ENCODE results near the gene MOV10. TPM values are rescaled to one million over a fixed set of nuclear protein-coding genes. Genes with fewer than 3 reads are reported as not detected.

Gene MOV10
- total and polyA plus RNA-seq, 2 donors, result 33.6 to 62.9 TPM

DNA sequence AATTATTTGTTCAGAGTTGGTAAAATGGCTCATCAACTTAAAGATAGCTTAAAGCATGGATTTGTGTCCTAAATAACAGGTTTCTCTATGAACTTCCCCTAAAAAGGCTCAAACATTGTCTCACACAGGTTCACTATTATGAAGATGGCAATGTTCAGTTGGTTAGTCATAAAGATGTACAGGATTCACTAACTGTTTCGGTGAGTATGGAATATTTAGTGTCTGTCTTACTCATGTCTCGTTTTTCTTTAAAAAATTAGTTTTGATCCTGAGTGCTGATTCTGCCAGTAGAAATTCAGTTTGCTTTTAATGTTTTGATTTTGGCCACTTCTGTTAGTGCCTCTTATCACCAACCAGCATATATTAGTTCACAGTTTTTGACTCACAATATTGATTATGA, 7.5 kb upstream of the MOV10 start:
- H3K27ac ChIP-seq (ENCODE audit: low read depth in 1 of 2, low read length in 1 of 2), result no peak overlapping the region
- WGBS, result 94% methylated on average over 2 of the region's 2 CpGs
- H3K36me3 ChIP-seq (ENCODE audit: control insufficient read depth in 2 of 2, insufficient read depth in 2 of 2, low read length in 1 of 2), result peaks cover 28 to 83% of the 10 kb centered on the region in 2 donors
- no peak for DNase-seq (ENCODE audit: low read depth in 6 of 9, low spot score in 9 of 9)
- H3K27me3 ChIP-seq (ENCODE audit: control insufficient read depth in 2 of 2, insufficient read depth in 1 of 2, low read length in 1 of 2), result no peaks in the 10 kb centered on the region
- no peak overlapping the region for H3K4me3 ChIP-seq (ENCODE audit: low read length in 2 of 2)
- no peaks in the 10 kb centered on the region for H3K4me1 ChIP-seq (ENCODE audit: control insufficient read depth in 2 of 2, insufficient read depth in 2 of 2, low read length in 2 of 2)
- H3K9me3 ChIP-seq (ENCODE audit: control insufficient read depth in 2 of 2, insufficient read depth in 1 of 2, low read length in 1 of 2), result no peaks in the 10 kb centered on the region

DNA sequence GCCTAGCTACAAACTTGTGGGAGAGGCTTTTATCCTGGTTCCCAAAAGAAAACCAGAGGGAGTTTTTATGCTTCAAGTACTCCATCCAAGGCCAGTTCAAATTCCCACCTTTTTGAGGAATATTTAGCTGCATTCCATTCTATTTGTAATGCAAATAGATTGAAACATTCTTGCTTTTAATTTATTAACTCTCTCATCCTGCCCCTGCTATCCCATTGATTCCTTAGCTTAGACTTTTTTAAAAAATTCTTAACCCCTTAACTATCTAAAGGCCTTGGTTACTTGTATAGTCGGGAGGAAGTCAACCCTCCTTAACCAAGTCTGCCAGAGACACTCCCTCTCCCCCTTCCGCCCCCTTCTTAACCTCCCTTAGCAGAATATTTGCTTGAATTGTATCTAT, 2.5 kb upstream of the MOV10 start:
- 96% methylated on average over 2 of the region's 2 CpGs for WGBS
- DNase-seq (ENCODE audit: low read depth in 6 of 9, low spot score in 9 of 9), result no peak
- no peaks in the 10 kb centered on the region for H3K9me3 ChIP-seq (ENCODE audit: control insufficient read depth in 2 of 2, insufficient read depth in 1 of 2, low read length in 1 of 2)
- H3K27me3 ChIP-seq (ENCODE audit: control insufficient read depth in 2 of 2, insufficient read depth in 1 of 2, low read length in 1 of 2), result no peaks in the 10 kb centered on the region
- H3K27ac ChIP-seq (ENCODE audit: low read depth in 1 of 2, low read length in 1 of 2), result no peak overlapping the region
- peaks cover 9 to 43% of the 10 kb centered on the region in 2 donors for H3K36me3 ChIP-seq (ENCODE audit: control insufficient read depth in 2 of 2, insufficient read depth in 2 of 2, low read length in 1 of 2)
- H3K4me1 ChIP-seq (ENCODE audit: control insufficient read depth in 2 of 2, insufficient read depth in 2 of 2, low read length in 2 of 2), result peaks cover 3 to 18% of the 10 kb centered on the region in 2 donors
- no peak overlapping the region for H3K4me3 ChIP-seq (ENCODE audit: low read length in 2 of 2)

- 95% methylated on average over 1 of the region's 1 CpG for WGBS
- Histone ChIP-seq H3K27me3 (ENCODE audit: control insufficient read depth in 2 of 2, insufficient read depth in 1 of 2, low read length in 1 of 2) (no peaks in the 10 kb centered on the region), H3K4me3 (ENCODE audit: low read length in 2 of 2) (no peak overlapping the region), H3K36me3 (ENCODE audit: control insufficient read depth in 2 of 2, insufficient read depth in 2 of 2, low read length in 1 of 2) (peaks cover 6 to 35% of the 10 kb centered on the region in 2 donors), H3K9me3 (ENCODE audit: control insufficient read depth in 2 of 2, insufficient read depth in 1 of 2, low read length in 1 of 2) (no peaks in the 10 kb centered on the region), H3K4me1 (ENCODE audit: control insufficient read depth in 2 of 2, insufficient read depth in 2 of 2, low read length in 2 of 2) (peaks cover 3 to 18% of the 10 kb centered on the region in 2 donors), H3K27ac (ENCODE audit: low read depth in 1 of 2, low read length in 1 of 2) (no peak overlapping the region)
- DNase-seq (ENCODE audit: low read depth in 6 of 9, low spot score in 9 of 9), result no peak
These were observed 1.6 kb upstream of the MOV10 start for GRCh38 chr1:112672842-112673241.

DNA sequence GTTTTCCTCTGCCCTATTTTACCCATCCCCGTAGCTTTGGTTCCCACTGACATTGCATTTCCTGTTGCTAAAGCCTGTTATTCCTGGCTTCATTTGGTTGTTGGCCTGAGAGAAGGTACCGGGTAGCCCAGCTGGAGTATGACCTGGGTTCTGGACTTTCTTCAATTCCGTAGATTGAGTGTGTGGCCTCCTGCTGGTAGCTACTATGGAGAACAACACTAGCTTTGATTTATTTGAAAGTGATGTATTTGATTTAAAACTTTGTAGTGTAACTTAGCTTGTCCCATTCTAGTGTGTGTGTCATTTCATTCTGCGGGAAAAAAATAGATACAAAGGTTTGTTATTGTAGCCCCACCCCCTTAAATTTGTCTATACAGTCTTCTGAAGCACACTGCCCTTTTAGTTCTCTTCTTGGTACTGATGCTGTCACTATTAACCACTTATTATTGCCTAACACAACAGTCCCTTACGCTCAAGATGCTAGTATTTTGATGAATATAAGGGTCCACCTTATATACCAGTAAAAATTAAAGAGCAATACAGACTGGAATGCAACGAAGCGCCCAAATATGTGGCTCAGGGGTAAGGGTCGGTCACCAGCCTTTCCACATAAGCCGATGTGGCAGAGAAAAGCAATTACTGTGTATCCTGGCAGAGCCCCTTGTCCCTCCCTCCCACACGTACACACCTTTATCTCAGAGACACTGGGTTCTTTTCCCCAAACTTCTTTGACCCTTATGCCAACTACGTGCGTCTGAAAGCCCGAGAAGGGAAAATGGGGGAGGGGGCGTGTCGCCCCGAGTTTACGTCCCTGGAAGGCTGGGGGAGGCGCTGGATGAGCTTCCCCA, 643 bp upstream of the MOV10 start:
- H3K4me1 ChIP-seq (ENCODE audit: control insufficient read depth in 2 of 2, insufficient read depth in 2 of 2, low read length in 2 of 2), result peaks cover 3 to 18% of the 10 kb centered on the region in 2 donors
- DNase-seq (ENCODE audit: low read depth in 6 of 9, low spot score in 9 of 9), result peak in 2 of 9 donors; percentile 24 to 37

DNA sequence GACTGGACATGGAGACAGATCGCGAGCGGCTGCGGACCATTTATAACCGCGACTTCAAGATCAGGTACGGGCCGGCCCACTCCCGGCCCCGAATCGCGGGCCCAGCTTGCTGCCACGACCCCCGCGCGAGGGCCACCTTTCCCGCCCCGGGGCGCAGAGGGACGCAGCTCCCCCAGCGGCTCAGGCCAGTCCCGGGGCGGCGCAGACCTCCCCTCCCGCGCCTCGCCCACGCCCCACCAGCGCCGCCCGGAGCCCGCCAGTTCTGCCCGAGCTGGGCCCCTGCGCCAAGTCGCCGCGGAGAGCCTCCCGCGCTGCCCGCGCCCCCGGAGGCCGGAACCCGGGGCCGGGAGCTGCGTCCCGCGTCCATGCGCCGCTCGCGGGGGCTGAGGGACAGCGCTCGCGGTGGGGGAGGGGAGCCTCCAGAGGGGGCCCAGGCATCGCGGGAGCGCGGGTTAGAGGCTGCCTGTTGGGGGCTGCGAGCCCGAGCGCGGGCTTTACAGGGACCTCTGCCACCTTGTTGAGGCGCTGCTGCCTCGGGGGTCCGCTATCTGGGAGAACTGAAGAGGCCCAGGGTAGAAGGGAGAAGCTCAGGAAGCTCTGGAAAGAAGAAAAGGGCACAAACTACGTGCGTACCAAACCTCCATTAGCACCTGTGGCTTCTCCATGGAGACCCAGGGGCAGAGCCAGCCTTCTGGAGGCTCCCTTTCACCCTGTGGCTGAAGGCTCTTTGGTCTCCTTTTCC, 698 bp downstream of the MOV10 start:
- Histone ChIP-seq H3K27ac (ENCODE audit: low read depth in 1 of 2, low read length in 1 of 2) (peak overlapping the region; percentile 52 to 80), H3K27me3 (ENCODE audit: control insufficient read depth in 2 of 2, insufficient read depth in 1 of 2, low read length in 1 of 2) (no peaks in the 10 kb centered on the region), H3K36me3 (ENCODE audit: control insufficient read depth in 2 of 2, insufficient read depth in 2 of 2, low read length in 1 of 2) (peaks cover 0 to 15% of the 10 kb centered on the region in 2 donors), H3K9me3 (ENCODE audit: control insufficient read depth in 2 of 2, insufficient read depth in 1 of 2, low read length in 1 of 2) (no peaks in the 10 kb centered on the region), H3K4me1 (ENCODE audit: control insufficient read depth in 2 of 2, insufficient read depth in 2 of 2, low read length in 2 of 2) (peaks cover 3 to 18% of the 10 kb centered on the region in 2 donors), H3K4me3 (ENCODE audit: low read length in 2 of 2) (peak overlapping the region; percentile 82 to 92)
- WGBS, result under 1% methylated on average over 68 of the region's 68 CpGs
- DNase-seq (ENCODE audit: low read depth in 6 of 9, low spot score in 9 of 9), result peak in 5 of 9 donors; percentile 36 to 70 (median 44)

More for the DNA sequence above, 643 bp upstream of the MOV10 start:
- Histone ChIP-seq H3K9me3 (ENCODE audit: control insufficient read depth in 2 of 2, insufficient read depth in 1 of 2, low read length in 1 of 2) (no peaks in the 10 kb centered on the region), H3K27me3 (ENCODE audit: control insufficient read depth in 2 of 2, insufficient read depth in 1 of 2, low read length in 1 of 2) (no peaks in the 10 kb centered on the region), H3K4me3 (ENCODE audit: low read length in 2 of 2) (peak overlapping the region; percentile 82 to 92), H3K36me3 (ENCODE audit: control insufficient read depth in 2 of 2, insufficient read depth in 2 of 2, low read length in 1 of 2) (peaks cover 6 to 27% of the 10 kb centered on the region in 2 donors), H3K27ac (ENCODE audit: low read depth in 1 of 2, low read length in 1 of 2) (peak overlapping the region; percentile 48 to 80)
- WGBS, result 20% methylated on average over 18 of the region's 18 CpGs

DNA sequence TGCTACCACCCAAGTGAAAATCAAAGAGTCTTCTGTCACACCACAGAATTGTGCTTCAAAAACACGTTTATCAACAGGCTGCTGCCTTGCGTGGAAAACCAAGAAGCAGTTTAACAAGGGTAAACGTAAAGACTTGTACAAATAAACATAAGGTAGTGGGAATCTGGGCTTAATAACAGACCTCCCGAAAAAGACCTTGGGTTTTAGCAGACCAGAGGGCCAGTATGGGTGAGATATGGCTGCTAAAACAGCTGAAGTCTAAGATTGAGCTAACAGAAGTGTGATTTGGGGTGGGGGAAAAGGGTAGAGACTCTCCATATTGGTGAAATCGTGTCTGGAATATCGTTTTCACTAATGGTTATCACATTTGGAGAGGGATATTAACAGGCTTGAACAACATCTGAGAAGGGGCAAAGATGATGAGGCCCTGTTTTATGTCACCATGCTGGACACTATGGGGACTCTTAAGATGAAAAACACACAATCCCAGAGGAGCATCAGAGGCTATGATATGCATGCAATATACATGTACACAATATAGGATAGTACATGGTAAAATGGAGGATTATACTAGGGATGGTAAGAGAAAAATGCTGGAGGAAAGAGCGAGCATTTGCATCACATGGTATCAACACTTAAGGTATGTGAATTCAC, 1.4 kb downstream of the MOV10 start:
- Histone ChIP-seq H3K27ac (ENCODE audit: low read depth in 1 of 2, low read length in 1 of 2) (peak overlapping the region; percentile 48 to 52), H3K36me3 (ENCODE audit: control insufficient read depth in 2 of 2, insufficient read depth in 2 of 2, low read length in 1 of 2) (peaks cover 0 to 11% of the 10 kb centered on the region in 2 donors), H3K9me3 (ENCODE audit: control insufficient read depth in 2 of 2, insufficient read depth in 1 of 2, low read length in 1 of 2) (no peaks in the 10 kb centered on the region), H3K4me1 (ENCODE audit: control insufficient read depth in 2 of 2, insufficient read depth in 2 of 2, low read length in 2 of 2) (peaks cover 3 to 18% of the 10 kb centered on the region in 2 donors), H3K27me3 (ENCODE audit: control insufficient read depth in 2 of 2, insufficient read depth in 1 of 2, low read length in 1 of 2) (no peaks in the 10 kb centered on the region), H3K4me3 (ENCODE audit: low read length in 2 of 2) (peak overlapping the region; percentile 60 to 92)
- WGBS, result 57% methylated on average over 7 of the region's 7 CpGs
- peak in 1 of 9 donors; percentile 21 for DNase-seq (ENCODE audit: low read depth in 6 of 9, low spot score in 9 of 9)

DNA sequence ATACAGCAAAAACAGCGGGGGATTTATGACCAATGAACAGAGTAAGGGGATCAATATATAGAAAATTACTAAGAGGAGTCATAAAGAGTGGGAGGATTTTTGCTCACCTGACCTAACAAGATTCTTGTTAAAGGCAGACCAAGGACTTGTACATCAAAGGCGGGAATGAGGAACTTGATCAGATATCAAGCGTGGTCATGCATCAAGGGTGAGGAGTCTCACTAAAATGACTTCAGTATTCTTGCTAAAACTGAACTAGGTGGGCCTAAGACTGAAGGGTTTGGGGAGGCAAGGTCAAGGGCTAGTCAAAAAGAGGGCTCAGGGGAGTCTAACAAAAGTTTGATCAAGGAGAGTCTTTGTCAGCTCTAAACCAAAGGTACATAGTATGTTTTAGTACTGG, 2.1 kb downstream of the MOV10 start:
- no peak overlapping the region for H3K27ac ChIP-seq (ENCODE audit: low read depth in 1 of 2, low read length in 1 of 2)
- H3K4me3 ChIP-seq (ENCODE audit: low read length in 2 of 2), result no peak overlapping the region
- DNase-seq (ENCODE audit: low read depth in 6 of 9, low spot score in 9 of 9), result no peak
- H3K9me3 ChIP-seq (ENCODE audit: control insufficient read depth in 2 of 2, insufficient read depth in 1 of 2, low read length in 1 of 2), result no peaks in the 10 kb centered on the region
- 73% methylated on average over 3 of the region's 3 CpGs for WGBS
- no peaks in the 10 kb centered on the region for H3K27me3 ChIP-seq (ENCODE audit: control insufficient read depth in 2 of 2, insufficient read depth in 1 of 2, low read length in 1 of 2)
- H3K36me3 ChIP-seq (ENCODE audit: control insufficient read depth in 2 of 2, insufficient read depth in 2 of 2, low read length in 1 of 2), result peaks cover 0 to 4% of the 10 kb centered on the region in 2 donors
- peaks cover 3 to 18% of the 10 kb centered on the region in 2 donors for H3K4me1 ChIP-seq (ENCODE audit: control insufficient read depth in 2 of 2, insufficient read depth in 2 of 2, low read length in 2 of 2)

DNA sequence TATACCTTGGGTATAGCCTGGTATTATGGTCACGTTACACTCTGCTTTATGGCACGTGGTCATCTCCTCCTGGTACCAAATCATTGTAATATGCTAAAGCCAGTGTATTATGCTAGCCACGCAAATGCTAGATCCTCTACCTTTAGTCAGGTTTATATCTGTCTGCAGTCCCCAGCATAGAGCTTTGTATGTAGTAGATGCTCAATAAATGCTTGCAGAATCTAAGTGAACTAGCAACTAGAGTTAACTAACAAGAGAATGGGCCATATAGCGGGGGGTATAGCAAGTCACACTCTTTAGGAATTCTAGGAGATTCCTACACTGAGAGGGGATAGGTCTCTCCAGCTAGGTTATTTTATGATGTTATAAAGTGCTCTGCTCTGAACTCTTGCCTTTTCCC, 3.0 kb downstream of the MOV10 start:
- WGBS, result 97% methylated on average over 4 of the region's 4 CpGs
- H3K9me3 ChIP-seq (ENCODE audit: control insufficient read depth in 2 of 2, insufficient read depth in 1 of 2, low read length in 1 of 2), result no peaks in the 10 kb centered on the region
- no peak overlapping the region for H3K27ac ChIP-seq (ENCODE audit: low read depth in 1 of 2, low read length in 1 of 2)
- DNase-seq (ENCODE audit: low read depth in 6 of 9, low spot score in 9 of 9), result no peak
- H3K36me3 ChIP-seq (ENCODE audit: control insufficient read depth in 2 of 2, insufficient read depth in 2 of 2, low read length in 1 of 2), result no peaks in the 10 kb centered on the region
- H3K4me3 ChIP-seq (ENCODE audit: low read length in 2 of 2), result no peak overlapping the region
- peaks cover 3 to 18% of the 10 kb centered on the region in 2 donors for H3K4me1 ChIP-seq (ENCODE audit: control insufficient read depth in 2 of 2, insufficient read depth in 2 of 2, low read length in 2 of 2)
- no peaks in the 10 kb centered on the region for H3K27me3 ChIP-seq (ENCODE audit: control insufficient read depth in 2 of 2, insufficient read depth in 1 of 2, low read length in 1 of 2)
